Smooth muscle cell (in vitro differentiated cells): ENCODE results near the gene ZCCHC14. TPM values are rescaled to one million over a fixed set of nuclear protein-coding genes. Genes with fewer than 3 reads are reported as not detected.

Experiments
- DNase-seq: peaks from one replicate; lab custom pipeline; 2025; ENCODE audit not compliant: unreplicated experiment; lab: John Stamatoyannopoulos, UW
- H2AFZ ChIP-seq: fragments of 200-600 bp; sonication (generic); 2 replicates; pipeline ENCODE4 v1.6.0; 2016; ENCODE audit warnings: antibody characterized with exemption, low read depth, mild to moderate bottlenecking
- H3F3A ChIP-seq: fragments of 200-600 bp; sonication (generic); 2 replicates; pipeline ENCODE4 v1.6.0; 2017; ENCODE audit warnings: antibody characterized with exemption, low read depth
- H3K27ac ChIP-seq: fragments of 200-600 bp; sonication (generic); 2 replicates; pipeline ENCODE4 v1.5.1; 2016; ENCODE audit warnings: low read depth, mild to moderate bottlenecking
- H3K27me3 ChIP-seq: fragments of 200-600 bp; sonication (generic); 2 replicates; pipeline ENCODE4 v1.6.1; 2016; ENCODE audit warnings: low read depth, mild to moderate bottlenecking
- H3K36me3 ChIP-seq: fragments of 200-600 bp; sonication (generic); 2 replicates; pipeline ENCODE4 v1.5.1; 2016; ENCODE audit warnings: low read depth
- H3K4me1 ChIP-seq: fragments of 200-600 bp; sonication (generic); 2 replicates; pipeline ENCODE4 v1.5.1; 2016; ENCODE audit warnings: low read depth
- H3K4me2 ChIP-seq: fragments of 200-600 bp; sonication (generic); 2 replicates; pipeline ENCODE4 v1.6.0; 2016; ENCODE audit warnings: mild to moderate bottlenecking
- H3K4me3 ChIP-seq: fragments of 200-600 bp; sonication (generic); 2 replicates; pipeline ENCODE4 v1.5.1; 2016; ENCODE audit warnings: mild to moderate bottlenecking
- H3K79me2 ChIP-seq: fragments of 200-600 bp; sonication (generic); 2 replicates; pipeline ENCODE4 v1.6.0; 2016; ENCODE audit warnings: low read depth, mild to moderate bottlenecking
- H3K9ac ChIP-seq: fragments of 200-600 bp; sonication (generic); 2 replicates; pipeline ENCODE4 v1.6.0; 2016; ENCODE audit warnings: low read depth
- H3K9me3 ChIP-seq: fragments of 200-600 bp; sonication (generic); replicated peaks from 2 replicates; pipeline ENCODE4 v1.5.1; 2016; ENCODE audit warnings: low read depth
- H4K20me1 ChIP-seq: fragments of 200-600 bp; sonication (generic); 2 replicates; pipeline ENCODE4 v1.6.0; 2016; ENCODE audit warnings: low read depth
- WGBS: methylation state at CpG from one replicate; pipeline ENCODE4 v1.1.7; 2016; ENCODE audit warnings: low lambda C conversion rate; 5-methylcytosine and 5-hydroxymethylcytosine counted together
- polyA plus RNA-seq: library from polyadenylated mRNA; unstranded; fragments of >200 nt; fragmentation: Nextera tagmentation; extraction: Ambion mirVana; gene quantifications from 2 replicates; pipeline ENCODE4 v1.2.1, GENCODE V29; 2016
- total RNA-seq: library from RNA; depleted of rRNA; stranded (reverse); fragments of >200 nt; gene quantifications from 2 replicates; pipeline ENCODE4 v1.2.3, GENCODE V29; 2014
- TF ChIP-seq, protein P1 (sequence below): fragments of 200-600 bp; sonication (generic); IDR thresholded peaks from 2 replicates; pipeline ENCODE4 v1.5.1; 2017; ENCODE audit warnings: borderline replicate concordance, mild to moderate bottlenecking, antibody characterized with exemption; ENCODE audit not compliant: insufficient read depth, poor library complexity, severe bottlenecking

Gene ZCCHC14
- total and polyA plus RNA-seq, 2 experiments from 2014 or later = 4.6 to 8.5 TPM

DNA sequence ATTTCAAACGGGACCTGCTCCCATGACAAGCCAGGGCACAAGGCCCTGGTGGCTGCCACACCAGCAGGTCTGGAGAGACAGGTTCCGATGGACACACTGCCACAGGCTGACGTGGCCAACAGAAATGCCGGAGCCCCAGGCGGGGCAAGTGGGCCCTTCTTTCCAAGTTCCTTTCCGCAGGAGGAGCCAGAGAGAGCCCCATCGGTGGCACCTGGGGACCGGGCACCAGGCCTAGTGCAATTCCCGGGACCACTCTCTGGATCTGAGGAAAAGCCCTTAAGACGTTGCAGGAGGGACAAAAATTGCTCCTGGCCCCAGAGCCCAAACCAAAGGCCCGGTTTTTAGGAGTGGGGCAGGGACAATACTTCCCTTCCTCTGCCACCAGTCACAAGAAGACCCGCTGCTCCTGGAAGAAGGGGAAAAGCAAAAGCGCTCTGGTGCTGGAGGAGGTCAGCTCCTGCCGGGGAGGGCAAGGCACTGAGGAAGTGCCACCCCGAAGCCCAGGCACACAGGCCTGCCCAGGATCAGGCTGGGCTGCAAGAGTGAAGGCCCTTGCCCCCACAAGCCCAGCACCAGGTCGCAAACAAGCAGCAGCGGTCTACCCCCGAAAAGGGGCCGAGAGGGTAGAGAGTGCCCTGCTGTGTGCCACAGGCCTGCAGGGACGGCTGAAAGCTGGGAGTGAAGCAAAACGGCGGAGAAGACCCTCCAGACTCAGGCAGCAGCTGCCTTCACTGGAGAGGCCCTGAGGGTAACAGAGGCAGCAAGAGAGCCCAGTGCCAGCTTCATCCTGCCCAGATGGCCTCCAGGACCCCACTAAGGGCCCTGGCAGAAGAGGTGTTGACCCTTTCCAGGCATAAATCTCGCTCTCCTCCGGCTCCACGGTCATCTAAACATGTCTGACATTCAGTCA lies 71.6 kb downstream of the ZCCHC14 start:
- H2AFZ ChIP-seq = no peak overlapping the region
- H3K9me3 ChIP-seq = no peaks in the 10 kb centered on the region
- no peaks in the 10 kb centered on the region for H3K4me1 ChIP-seq
- TF ChIP-seq, protein P1, sequence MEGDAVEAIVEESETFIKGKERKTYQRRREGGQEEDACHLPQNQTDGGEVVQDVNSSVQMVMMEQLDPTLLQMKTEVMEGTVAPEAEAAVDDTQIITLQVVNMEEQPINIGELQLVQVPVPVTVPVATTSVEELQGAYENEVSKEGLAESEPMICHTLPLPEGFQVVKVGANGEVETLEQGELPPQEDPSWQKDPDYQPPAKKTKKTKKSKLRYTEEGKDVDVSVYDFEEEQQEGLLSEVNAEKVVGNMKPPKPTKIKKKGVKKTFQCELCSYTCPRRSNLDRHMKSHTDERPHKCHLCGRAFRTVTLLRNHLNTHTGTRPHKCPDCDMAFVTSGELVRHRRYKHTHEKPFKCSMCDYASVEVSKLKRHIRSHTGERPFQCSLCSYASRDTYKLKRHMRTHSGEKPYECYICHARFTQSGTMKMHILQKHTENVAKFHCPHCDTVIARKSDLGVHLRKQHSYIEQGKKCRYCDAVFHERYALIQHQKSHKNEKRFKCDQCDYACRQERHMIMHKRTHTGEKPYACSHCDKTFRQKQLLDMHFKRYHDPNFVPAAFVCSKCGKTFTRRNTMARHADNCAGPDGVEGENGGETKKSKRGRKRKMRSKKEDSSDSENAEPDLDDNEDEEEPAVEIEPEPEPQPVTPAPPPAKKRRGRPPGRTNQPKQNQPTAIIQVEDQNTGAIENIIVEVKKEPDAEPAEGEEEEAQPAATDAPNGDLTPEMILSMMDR = no peak
- H3K4me3 ChIP-seq = no peak overlapping the region
- H4K20me1 ChIP-seq = peaks cover 50% of the 10 kb centered on the region
- 98% methylated on average over 25 of the region's 25 CpGs for WGBS
- no peak for DNase-seq
- H3K27me3 ChIP-seq = no peaks in the 10 kb centered on the region
- no peak overlapping the region for H3K9ac ChIP-seq
- H3K4me2 ChIP-seq = no peak overlapping the region
- no peaks in the 10 kb centered on the region for H3K79me2 ChIP-seq
- no peaks in the 10 kb centered on the region for H3F3A ChIP-seq
- no peak overlapping the region for H3K27ac ChIP-seq
- no peaks in the 10 kb centered on the region for H3K36me3 ChIP-seq

DNA sequence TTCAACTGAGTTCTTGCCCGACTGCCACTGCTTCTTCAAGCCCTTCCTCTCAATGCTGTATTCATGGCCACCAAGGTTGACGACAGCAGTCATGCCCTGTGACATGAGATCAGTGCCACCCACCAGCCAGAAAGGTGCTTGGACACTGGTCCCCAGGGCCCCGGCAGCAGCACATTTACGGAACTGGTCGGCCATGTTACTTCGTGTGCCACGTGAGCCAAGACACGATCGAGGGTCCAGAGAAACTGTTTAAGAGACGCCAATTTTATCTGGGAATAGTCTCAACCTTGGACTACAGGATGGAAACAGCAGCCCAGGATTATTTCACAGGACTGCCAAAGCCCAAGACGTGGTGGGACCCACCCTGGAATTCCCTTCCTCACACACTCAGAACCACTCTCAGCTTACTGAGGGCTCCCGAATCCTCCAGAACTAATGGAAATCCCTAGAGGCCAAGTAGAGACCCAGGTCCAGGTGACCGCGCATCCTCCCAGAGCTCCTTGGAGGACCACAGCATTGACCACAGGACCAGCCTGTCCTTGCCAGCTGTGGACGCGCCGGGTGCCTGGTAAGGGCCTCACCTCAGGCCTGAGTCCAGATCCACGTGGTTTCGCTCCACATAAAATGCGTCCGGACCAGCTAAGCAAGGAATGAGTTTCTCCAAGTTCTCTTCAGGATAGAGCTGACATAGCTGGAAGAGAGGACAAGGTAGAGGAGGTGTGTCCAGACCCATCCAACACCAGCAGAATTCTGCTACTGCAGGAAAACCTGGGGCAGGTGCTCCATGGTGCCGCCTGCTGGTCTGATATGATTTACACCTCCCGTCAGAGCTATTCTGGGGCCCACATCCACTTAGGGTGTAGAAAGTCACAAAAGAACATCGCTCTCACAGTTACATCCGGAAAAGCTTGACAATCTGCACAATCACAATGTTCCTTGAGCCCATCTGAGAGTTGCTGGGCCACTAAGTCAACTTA lies 72.5 kb downstream of the ZCCHC14 start:
- H3K36me3 ChIP-seq = no peaks in the 10 kb centered on the region

DNA sequence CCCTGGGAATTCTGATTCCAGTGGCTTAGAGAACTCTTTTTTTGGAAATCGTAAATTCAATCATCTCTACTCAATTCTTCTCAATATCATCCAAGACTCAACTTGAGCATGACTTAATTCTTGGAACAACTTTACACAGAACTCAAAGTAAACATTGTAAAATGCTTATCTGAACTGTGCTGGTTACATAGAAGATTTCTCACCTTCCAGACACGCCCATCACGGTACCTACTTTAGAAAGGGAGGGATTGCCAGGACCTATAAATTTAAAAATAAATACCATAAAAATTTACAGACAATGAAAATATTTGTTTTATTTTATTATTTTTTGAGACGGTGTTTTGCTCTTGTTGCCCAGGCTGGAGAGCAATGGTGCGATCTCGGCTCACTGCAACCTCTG lies 74.2 kb downstream of the ZCCHC14 start:
- Histone ChIP-seq H3K27ac (no peak overlapping the region), H3K9ac (no peak overlapping the region), H3K36me3 (no peaks in the 10 kb centered on the region), H3K4me2 (no peak overlapping the region), H3K79me2 (no peaks in the 10 kb centered on the region), H2AFZ (no peak overlapping the region), H4K20me1 (peaks cover 24% of the 10 kb centered on the region), H3K9me3 (no peaks in the 10 kb centered on the region), H3F3A (no peaks in the 10 kb centered on the region), H3K27me3 (no peaks in the 10 kb centered on the region), H3K4me3 (no peak overlapping the region), H3K4me1 (no peaks in the 10 kb centered on the region)
- TF ChIP-seq, protein P1 = no peak
- WGBS = 75% methylated on average over 6 of the region's 6 CpGs
- no peak for DNase-seq

More for the DNA sequence above, 72.5 kb downstream of the ZCCHC14 start:
- Histone ChIP-seq H4K20me1 (peaks cover 40% of the 10 kb centered on the region), H3K4me2 (no peak overlapping the region), H3K4me3 (no peak overlapping the region), H3K9me3 (no peaks in the 10 kb centered on the region), H3K27ac (no peak overlapping the region), H3F3A (no peaks in the 10 kb centered on the region), H3K9ac (no peak overlapping the region), H3K4me1 (no peaks in the 10 kb centered on the region), H3K79me2 (no peaks in the 10 kb centered on the region), H3K27me3 (no peaks in the 10 kb centered on the region), H2AFZ (no peak overlapping the region)
- TF ChIP-seq, protein P1 = no peak
- DNase-seq = no peak
- WGBS = 96% methylated on average over 25 of the region's 25 CpGs
